ENCODE results near the gene KLF13. TPM values are rescaled to one million over a fixed set of nuclear protein-coding genes. Genes with fewer than 3 reads are reported as not detected.
A peak's percentile ranks its signal among the peaks of the same experiment; 100 is the strongest.

KLF13 gene
- polyA plus RNA-seq, 1 donor (not counting 4 experiments of a cell fraction or from before 2014, with no cell fraction given) = 66.7 TPM

DNA sequence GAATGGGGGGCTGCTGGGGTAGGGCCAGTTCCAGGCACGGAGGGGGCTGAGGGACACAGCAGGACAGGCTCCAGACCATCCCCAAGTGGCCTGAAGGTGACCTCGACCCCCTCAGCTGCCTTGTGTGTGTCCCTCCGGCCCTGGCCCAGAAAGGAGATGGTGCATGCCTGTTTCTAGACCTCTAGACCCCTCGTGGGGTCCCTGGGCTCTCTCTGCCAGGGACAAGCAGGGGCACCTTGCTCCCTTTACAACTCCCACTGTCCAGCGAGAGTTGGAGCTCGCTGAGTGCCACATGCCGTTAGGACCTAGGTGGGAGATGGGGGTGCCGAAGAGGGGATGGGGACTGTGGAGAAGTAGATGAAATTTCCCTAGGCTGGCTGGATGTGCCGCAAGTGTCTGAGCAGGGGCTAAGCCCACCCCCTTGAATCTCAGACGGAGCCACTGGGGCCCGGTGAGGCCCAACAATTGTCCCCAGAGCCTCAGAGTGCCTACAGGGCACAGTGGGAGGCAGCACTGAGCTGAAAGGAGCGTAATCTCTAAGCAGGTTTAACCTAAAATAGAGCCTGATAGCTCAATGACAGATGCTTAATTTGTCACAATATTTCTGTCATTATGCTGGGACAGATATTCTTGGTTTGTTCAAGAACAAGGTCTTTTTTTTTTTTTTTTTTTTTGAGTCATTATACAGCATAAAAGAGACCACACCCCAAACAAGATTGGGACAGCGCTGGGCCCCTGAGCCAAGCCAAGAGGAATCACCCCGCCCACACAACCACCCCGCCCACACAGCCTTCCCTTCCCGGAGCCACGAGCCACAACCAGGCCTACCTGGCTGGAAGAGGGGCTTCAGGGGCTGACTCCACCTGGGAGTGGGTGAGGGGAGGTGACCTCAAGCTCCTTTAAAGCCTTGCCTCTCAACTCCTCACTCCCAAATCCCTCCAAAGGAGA is 23.6 kb upstream of the KLF13 start:
- peaks cover 22% of the 10 kb centered on the region for H3K27me3 ChIP-seq (ENCODE audit: control insufficient read depth, extremely low read depth, insufficient read depth, low read length)
- no peaks in the 10 kb centered on the region for H4K20me1 ChIP-seq (ENCODE audit: control insufficient read depth, extremely low read depth, insufficient read depth, low read length)
- dilution Hi-C loops (cut with MboI; ENCODE audit: extremely low pct_ligation_motif_present, low sequenced_read_pairs) = no loop called here
- FAIRE-seq (no peak), DNase-seq (ENCODE audit: low read depth, low spot score) (no peak)
- no peaks in the 10 kb centered on the region for H3K9me3 ChIP-seq (ENCODE audit: control insufficient read depth, low read depth, low read length)
- H3K36me3 ChIP-seq (ENCODE audit: control insufficient read depth in 2 of 2, extremely low read depth in 1 of 2, insufficient read depth in 2 of 2, low read length in 2 of 2) = no peaks in the 10 kb centered on the region
- no peak overlapping the region for H2AFZ ChIP-seq (ENCODE audit: control insufficient read depth, low read length)
- no peak overlapping the region for H3K27ac ChIP-seq (ENCODE audit: control insufficient read depth, insufficient read depth, low read length)
- H3K9me1 ChIP-seq (ENCODE audit: control insufficient read depth, extremely low read depth, insufficient read depth, low read length) = no peaks in the 10 kb centered on the region
- peaks cover 6% of the 10 kb centered on the region for H3K4me1 ChIP-seq (ENCODE audit: control insufficient read depth, extremely low read depth, insufficient read depth, low read length)
- no peak for TF ChIP-seq EZH2 (IDR thresholded peaks at IDR 0.05; ENCODE audit: low read length)
- TF ChIP-seq, protein P1, sequence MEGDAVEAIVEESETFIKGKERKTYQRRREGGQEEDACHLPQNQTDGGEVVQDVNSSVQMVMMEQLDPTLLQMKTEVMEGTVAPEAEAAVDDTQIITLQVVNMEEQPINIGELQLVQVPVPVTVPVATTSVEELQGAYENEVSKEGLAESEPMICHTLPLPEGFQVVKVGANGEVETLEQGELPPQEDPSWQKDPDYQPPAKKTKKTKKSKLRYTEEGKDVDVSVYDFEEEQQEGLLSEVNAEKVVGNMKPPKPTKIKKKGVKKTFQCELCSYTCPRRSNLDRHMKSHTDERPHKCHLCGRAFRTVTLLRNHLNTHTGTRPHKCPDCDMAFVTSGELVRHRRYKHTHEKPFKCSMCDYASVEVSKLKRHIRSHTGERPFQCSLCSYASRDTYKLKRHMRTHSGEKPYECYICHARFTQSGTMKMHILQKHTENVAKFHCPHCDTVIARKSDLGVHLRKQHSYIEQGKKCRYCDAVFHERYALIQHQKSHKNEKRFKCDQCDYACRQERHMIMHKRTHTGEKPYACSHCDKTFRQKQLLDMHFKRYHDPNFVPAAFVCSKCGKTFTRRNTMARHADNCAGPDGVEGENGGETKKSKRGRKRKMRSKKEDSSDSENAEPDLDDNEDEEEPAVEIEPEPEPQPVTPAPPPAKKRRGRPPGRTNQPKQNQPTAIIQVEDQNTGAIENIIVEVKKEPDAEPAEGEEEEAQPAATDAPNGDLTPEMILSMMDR (optimal IDR thresholded peaks at IDR 0.05 in 1 of 3, IDR thresholded peaks at IDR 0.05 in 1 of 3, conservative IDR thresholded peaks at IDR 0.05 in 1 of 3; ENCODE audit: extremely low read depth in 1 of 3, insufficient read depth in 2 of 3, low read length in 3 of 3) = peak in 1 of 3 experiments; percentile 10
- no peaks in the 10 kb centered on the region for H3K79me2 ChIP-seq (ENCODE audit: control insufficient read depth, insufficient read depth, low read length)
- H3K4me2 ChIP-seq (ENCODE audit: control insufficient read depth, extremely low read depth, insufficient read depth, low read depth, low read length) = no peak overlapping the region
- no peak overlapping the region for H3K9ac ChIP-seq (ENCODE audit: control insufficient read depth, extremely low read depth, insufficient read depth, low read length)
- no peak overlapping the region for H3K4me3 ChIP-seq (ENCODE audit: control insufficient read depth in 2 of 3, extremely low read depth in 1 of 3, insufficient read depth in 2 of 3, low read depth in 1 of 3, low read length in 3 of 3)

DNA sequence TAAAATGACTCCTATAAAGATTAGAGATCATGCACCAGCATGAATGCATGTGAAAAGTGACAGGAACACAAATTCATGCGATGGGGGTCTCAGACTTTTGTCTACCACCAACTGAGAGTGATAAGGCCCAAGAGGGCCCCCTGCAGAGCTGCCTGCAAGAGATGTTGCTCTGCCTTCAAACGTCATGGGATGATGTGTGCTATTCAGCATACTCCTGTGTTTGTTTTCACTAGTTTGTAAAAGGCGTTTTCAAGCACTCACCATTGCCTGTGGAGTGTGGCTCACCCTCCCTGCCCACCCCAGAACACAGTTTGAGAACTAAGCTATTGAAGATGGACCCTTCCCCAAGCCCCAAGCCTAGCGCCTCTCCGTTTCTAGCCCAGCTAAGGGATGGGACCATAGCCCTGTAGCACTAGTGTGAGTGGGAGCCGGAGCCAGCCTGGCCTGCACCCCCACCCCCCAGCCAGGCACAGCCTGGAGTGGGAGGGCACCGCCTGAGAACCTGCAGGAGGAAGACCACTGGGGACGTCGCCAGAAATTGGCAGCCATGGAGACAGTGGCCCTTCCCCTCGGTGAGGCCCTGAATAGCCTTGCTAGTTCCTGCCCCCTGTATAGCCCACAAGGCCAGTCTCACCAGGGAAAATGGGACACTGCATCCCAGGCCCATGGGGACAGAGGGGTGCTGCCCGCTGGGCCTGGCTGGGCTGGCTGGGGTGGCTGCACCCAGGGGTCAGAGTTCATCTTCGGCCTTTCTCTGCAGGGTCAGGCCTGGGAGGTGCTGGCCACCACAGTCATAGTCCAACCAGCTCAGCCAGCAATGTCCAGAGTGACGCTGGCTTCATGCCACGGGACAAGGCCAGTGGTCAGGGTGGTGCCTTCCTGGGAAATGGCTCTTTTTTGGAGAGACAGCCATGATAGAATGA is 22.6 kb upstream of the KLF13 start:
- Histone ChIP-seq H3K79me2 (ENCODE audit: control insufficient read depth, insufficient read depth, low read length) (no peaks in the 10 kb centered on the region), H3K4me2 (ENCODE audit: control insufficient read depth, extremely low read depth, insufficient read depth, low read depth, low read length) (no peak overlapping the region), H3K27ac (ENCODE audit: control insufficient read depth, insufficient read depth, low read length) (no peak overlapping the region), H3K9me3 (ENCODE audit: control insufficient read depth, low read depth, low read length) (no peaks in the 10 kb centered on the region), H3K9me1 (ENCODE audit: control insufficient read depth, extremely low read depth, insufficient read depth, low read length) (no peaks in the 10 kb centered on the region), H3K4me3 (ENCODE audit: control insufficient read depth in 2 of 3, extremely low read depth in 1 of 3, insufficient read depth in 2 of 3, low read depth in 1 of 3, low read length in 3 of 3) (no peak overlapping the region), H3K9ac (ENCODE audit: control insufficient read depth, extremely low read depth, insufficient read depth, low read length) (no peak overlapping the region), H3K36me3 (ENCODE audit: control insufficient read depth in 2 of 2, extremely low read depth in 1 of 2, insufficient read depth in 2 of 2, low read length in 2 of 2) (no peaks in the 10 kb centered on the region), H3K4me1 (ENCODE audit: control insufficient read depth, extremely low read depth, insufficient read depth, low read length) (peaks cover 6% of the 10 kb centered on the region), H3K27me3 (ENCODE audit: control insufficient read depth, extremely low read depth, insufficient read depth, low read length) (peaks cover 20% of the 10 kb centered on the region), H4K20me1 (ENCODE audit: control insufficient read depth, extremely low read depth, insufficient read depth, low read length) (no peaks in the 10 kb centered on the region), H2AFZ (ENCODE audit: control insufficient read depth, low read length) (no peak overlapping the region)
- TF ChIP-seq, protein P1 (optimal IDR thresholded peaks at IDR 0.05 in 1 of 3, IDR thresholded peaks at IDR 0.05 in 1 of 3, conservative IDR thresholded peaks at IDR 0.05 in 1 of 3; ENCODE audit: extremely low read depth in 1 of 3, insufficient read depth in 2 of 3, low read length in 3 of 3) = no peak
- no peak for TF ChIP-seq EZH2 (IDR thresholded peaks at IDR 0.05; ENCODE audit: low read length)
- DNase-seq (ENCODE audit: low read depth, low spot score) (no peak), FAIRE-seq (no peak)
- dilution Hi-C loops (cut with MboI; ENCODE audit: extremely low pct_ligation_motif_present, low sequenced_read_pairs) = no loop called here
